PFSK-1 (cell line): ENCODE data around the gene MACF1.

Source experiments
- TAF1 ChIP-seq: IDR thresholded peaks from 2 replicates; pipeline ENCODE4 v1.6.1; 2012; ENCODE audit warnings: low read length, control low read depth, borderline replicate concordance; ENCODE audit not compliant: insufficient read depth
- TF ChIP-seq, protein P1 (sequence below), 2 experiments: IDR thresholded peaks; 2 replicates each; pipeline versions ENCODE4 v1.6.1 to v1.8.0; 2011 to 2012; ENCODE audit warnings: low read depth in 2 of 2, low read length in 2 of 2, control low read depth in 1 of 2, inconsistent platforms in 1 of 2, mild to moderate bottlenecking in 1 of 2, moderate library complexity in 1 of 2; ENCODE audit not compliant: insufficient read depth in 1 of 2

DNA sequence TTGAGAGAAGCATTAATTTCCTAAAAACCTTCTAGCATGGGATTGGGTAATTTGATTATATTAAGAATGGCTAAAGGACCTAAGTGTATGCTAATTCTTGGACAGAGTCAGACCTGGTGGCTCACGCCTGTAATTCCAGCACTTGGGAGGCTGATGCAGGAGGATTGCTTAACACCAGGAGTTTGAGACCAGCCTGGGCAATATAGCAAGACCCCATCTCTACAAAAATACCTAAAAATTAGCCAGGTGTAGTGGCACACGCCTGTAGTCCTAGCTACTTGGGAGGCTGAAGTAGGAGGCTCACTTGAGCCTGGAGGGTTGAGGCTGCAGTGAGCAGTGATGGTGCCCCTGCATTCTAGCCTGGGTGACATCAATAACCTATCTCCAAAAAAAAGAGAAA lies 241.1 kb downstream of the MACF1 start:
- TF ChIP-seq, protein P1, sequence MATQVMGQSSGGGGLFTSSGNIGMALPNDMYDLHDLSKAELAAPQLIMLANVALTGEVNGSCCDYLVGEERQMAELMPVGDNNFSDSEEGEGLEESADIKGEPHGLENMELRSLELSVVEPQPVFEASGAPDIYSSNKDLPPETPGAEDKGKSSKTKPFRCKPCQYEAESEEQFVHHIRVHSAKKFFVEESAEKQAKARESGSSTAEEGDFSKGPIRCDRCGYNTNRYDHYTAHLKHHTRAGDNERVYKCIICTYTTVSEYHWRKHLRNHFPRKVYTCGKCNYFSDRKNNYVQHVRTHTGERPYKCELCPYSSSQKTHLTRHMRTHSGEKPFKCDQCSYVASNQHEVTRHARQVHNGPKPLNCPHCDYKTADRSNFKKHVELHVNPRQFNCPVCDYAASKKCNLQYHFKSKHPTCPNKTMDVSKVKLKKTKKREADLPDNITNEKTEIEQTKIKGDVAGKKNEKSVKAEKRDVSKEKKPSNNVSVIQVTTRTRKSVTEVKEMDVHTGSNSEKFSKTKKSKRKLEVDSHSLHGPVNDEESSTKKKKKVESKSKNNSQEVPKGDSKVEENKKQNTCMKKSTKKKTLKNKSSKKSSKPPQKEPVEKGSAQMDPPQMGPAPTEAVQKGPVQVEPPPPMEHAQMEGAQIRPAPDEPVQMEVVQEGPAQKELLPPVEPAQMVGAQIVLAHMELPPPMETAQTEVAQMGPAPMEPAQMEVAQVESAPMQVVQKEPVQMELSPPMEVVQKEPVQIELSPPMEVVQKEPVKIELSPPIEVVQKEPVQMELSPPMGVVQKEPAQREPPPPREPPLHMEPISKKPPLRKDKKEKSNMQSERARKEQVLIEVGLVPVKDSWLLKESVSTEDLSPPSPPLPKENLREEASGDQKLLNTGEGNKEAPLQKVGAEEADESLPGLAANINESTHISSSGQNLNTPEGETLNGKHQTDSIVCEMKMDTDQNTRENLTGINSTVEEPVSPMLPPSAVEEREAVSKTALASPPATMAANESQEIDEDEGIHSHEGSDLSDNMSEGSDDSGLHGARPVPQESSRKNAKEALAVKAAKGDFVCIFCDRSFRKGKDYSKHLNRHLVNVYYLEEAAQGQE (IDR thresholded peaks at IDR 0.05; ENCODE audit: insufficient read depth in 1 of 2, low read depth in 2 of 2, low read length in 2 of 2): no peak
- no peak for TF ChIP-seq TAF1
